ENCODE results near the gene ARMCX1.
"Not testable (repeated sequence)": the region's sequence is repeated elsewhere in the genome, so short reads cannot be mapped to it uniquely, and the experiment has no call there.

Gene ARMCX1

DNA sequence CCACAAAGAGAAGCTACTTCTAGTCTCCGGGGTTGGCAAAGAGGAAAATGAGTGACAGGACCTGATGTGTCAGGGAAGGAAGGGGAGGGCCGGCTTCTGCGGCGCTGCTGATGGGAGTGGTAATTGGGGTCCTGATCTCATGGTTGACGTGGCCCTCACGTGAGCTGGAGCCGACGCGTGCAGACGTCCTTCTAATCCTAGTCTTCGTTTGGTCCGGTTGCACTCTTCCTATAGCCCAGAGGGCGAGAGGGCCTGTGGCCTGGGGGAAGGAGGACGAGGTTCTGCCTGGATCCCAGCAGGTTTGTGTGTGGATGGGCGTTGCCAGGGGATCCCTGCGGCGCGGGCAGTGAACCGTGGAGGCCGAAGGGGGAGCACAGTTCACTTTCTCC, at the start of gene ARMCX1:
Gene ARMCX1, plus strand, starts transcription at position 186 of the 389 bp plus-strand sequence. CDS start 2,384 bp downstream, outside the sequence.
- DNase-seq (ENCODE audit: low read depth in 3 of 3) = no peak

DNA sequence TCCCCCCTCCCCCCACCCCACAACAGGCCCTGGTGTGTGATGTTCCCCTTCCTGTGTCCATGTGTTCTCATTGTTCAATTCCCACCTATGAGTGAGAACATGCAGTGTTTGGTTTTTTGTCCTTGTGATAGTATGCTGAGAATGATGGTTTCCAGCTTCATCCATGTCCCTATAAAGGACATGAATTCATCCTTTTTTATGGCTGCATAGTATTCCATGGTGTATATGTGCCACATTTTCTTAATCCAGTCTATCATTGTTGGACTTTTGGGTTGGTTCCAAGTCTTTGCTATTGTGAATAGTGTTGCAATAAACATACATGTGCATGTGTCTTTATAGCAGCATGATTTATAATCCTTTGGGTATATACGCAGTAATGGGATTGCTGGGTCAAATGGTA, 47.4 kb upstream of the ARMCX1 start:
- not testable (repeated sequence) for DNase-seq (ENCODE audit: low read depth in 3 of 3)

DNA sequence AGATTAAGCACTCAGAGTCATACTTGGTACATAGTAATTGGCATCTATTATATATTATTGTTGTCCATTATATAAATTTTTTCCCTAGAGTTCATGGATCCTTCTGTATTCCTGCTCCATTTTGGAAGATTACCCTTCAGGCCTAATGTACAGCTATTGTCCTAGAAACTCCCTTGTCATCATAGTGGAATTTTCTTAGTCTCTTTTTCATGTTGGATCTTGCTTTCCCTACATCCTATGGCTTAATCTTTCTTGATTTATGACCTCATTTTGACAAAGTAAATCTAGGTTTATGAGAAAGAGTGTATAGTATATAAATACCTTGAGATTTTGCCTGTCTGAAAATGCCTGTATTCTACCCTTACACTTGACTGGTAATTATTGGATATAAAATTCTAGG, 43.0 kb upstream of the ARMCX1 start:
- no peak for DNase-seq (ENCODE audit: low read depth in 3 of 3)

DNA sequence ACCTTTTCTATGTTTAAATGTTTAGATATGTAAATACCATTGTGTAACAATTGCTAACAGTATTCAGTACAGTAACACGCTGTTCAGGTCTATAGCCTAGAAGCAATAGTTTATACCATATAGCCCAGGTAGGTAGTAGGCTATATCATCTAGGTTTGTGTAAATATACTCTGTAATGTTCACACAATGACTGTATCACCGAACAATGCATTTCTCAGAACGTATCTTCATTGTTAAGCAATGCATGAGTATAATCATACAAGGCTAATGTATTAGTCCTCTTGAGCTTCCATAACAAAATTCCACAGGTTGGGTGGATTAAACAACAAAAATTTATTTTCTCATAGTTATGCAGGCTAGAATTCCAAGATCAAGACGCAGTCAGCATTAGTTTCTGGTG, 42.4 kb upstream of the ARMCX1 start:
- no peak for DNase-seq (ENCODE audit: low read depth in 3 of 3)

GRCh38 chrX:101530944-101531343, 19.4 kb upstream of the ARMCX1 start:
- no peak for DNase-seq (ENCODE audit: low read depth in 3 of 3)

GRCh38 chrX:101539116-101539515, 11.2 kb upstream of the ARMCX1 start:
- no peak for DNase-seq (ENCODE audit: low read depth in 3 of 3)

GRCh38 chrX:101550751-101551379, 518 bp downstream of the ARMCX1 start:
- DNase-seq (ENCODE audit: low read depth in 3 of 3) = no peak

DNA sequence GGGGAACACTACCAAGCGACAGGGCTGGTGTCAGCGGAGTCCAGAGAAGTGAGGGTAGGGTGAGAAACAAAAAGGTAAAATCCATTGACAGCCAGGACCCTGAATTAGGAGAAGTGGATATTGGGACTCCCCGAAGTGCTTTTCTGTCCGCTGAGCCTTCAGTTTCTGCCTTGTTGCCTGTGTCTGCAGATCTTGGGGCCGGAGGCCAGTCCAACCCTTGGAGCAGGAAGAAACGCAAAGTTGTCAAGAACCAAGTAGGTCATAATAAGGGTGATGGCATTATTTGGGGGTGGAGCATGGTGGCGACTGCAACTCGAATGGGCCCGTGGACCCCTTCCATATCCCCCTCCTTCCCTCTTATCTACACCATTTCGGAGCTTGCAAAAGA, 1.0 kb downstream of the ARMCX1 start:
- no peak for DNase-seq (ENCODE audit: low read depth in 3 of 3)

DNA sequence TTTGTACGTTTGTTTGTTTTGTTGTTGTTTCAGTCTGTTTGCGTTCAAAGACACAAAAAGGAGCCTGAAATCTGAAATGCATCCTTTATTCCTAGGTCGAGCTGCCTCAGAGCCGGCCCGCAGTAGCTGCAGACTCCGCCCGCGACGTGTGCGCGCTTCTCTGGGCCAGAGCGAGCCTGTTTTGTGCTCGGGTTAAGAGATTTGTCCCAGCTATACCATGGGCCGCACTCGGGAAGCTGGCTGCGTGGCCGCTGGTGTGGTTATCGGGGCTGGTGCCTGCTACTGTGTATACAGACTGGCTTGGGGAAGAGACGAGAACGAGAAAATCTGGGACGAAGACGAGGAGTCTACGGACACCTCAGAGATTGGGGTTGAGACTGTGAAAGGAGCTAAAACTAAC, 2.4 kb downstream of the ARMCX1 start:
- no peak for DNase-seq (ENCODE audit: low read depth in 3 of 3)

- no peak for DNase-seq (ENCODE audit: low read depth in 3 of 3)
These were observed 14.3 kb downstream of the ARMCX1 start for GRCh38 chrX:101564651-101565050.

- DNase-seq (ENCODE audit: low read depth in 3 of 3) = peak in 1 of 3 donors; percentile 39
These were observed 45.5 kb downstream of the ARMCX1 start for GRCh38 chrX:101595739-101596419.

GRCh38 chrX:101599592-101599991, 49.2 kb downstream of the ARMCX1 start:
- not testable (repeated sequence) for DNase-seq (ENCODE audit: low read depth in 3 of 3)

- no peak for DNase-seq (ENCODE audit: low read depth in 3 of 3)
These were observed 51.7 kb downstream of the ARMCX1 start for GRCh38 chrX:101602077-101602476.

All from stimulated activated CD4-positive, alpha-beta T cell treated with anti-CD3 and anti-CD28 coated beads, TNF-alpha, amount 100 ng/mL, for 48 hours (primary cell).